ENCODE results near the gene LPAR6.

GRCh38 chr13:48457578-48458242 is 44.8 kb upstream of the LPAR6 start:
- no peak for TF ChIP-seq CTCF (IDR thresholded peaks at IDR 0.05; ENCODE audit: low read depth, low read length, poor library complexity, severe bottlenecking)
- TF ChIP-seq EZH2phosphoT487 (IDR thresholded peaks at IDR 0.05; ENCODE audit: borderline replicate concordance, low read length): no peak
